ENCODE results near the gene POU2AF2.
"Not testable (repeated sequence)": the region's sequence is repeated elsewhere in the genome, so short reads cannot be mapped to it uniquely, and the experiment has no call there.

- TF ChIP-seq EP300 (IDR thresholded peaks at IDR 0.05; ENCODE audit: low read depth); CTCF (IDR thresholded peaks at IDR 0.05); POLR2A (IDR thresholded peaks at IDR 0.05); POLR2AphosphoS5 (IDR thresholded peaks at IDR 0.05): not testable (repeated sequence)
These were observed 46.9 kb downstream of the POU2AF2 start for GRCh38 chr11:111292408-111292807.

All from transverse colon (tissue), 4 donors.